Measurements from ENCODE around the gene RALGAPA1.

DNA sequence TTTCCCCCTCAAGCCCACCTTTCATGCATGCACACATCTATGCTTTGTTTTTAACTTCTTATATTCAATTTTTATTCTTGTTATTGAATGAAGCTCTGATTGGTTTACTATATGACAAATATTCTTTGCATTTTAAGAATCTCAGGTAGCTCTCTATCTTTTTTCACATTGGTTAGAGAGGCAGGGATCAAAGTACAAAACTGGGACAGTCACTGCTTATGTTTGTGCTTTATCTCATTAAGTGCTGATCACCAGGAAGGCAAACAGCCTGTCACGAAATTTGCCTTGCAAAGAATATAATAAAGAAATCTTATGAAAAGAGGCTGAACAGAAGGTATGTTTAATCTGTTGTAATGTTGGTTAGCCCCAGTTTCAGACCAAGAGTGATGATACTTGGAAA is 304.8 kb downstream of the RALGAPA1 start:
- TF ChIP-seq POLR2A (IDR thresholded peaks at IDR 0.05; ENCODE audit: low read depth, low read length): no peak
- no peak for TF ChIP-seq POLR2AphosphoS5 (IDR thresholded peaks at IDR 0.05; ENCODE audit: low read depth, low read length)

Measured in GM12892 (cell line).